NT2/D1 (cell line): Measurements from ENCODE around the gene EPHA1.

Source experiments
- SUZ12 ChIP-seq: IDR thresholded peaks from 2 replicates; pipeline ENCODE4 v1.6.1; 2011; ENCODE audit not compliant: insufficient read length, insufficient read depth; ENCODE audit errors: extremely low read depth
- YY1 ChIP-seq: IDR thresholded peaks from 2 replicates; pipeline ENCODE4 v1.6.1; 2011; ENCODE audit not compliant: insufficient read length, insufficient read depth
- ZNF274 ChIP-seq: IDR thresholded peaks from 2 replicates; pipeline ENCODE4 v1.6.1; 2011; ENCODE audit warnings: mild to moderate bottlenecking, low read depth, low read length

GRCh38 chr7:143388491-143389101 is 20.1 kb downstream of the EPHA1 start:
- TF ChIP-seq YY1 (no peak), ZNF274 (no peak), SUZ12 (no peak)
